HepG2 (cell line): ENCODE results near the gene MCF2L. TPM values are rescaled to one million over a fixed set of nuclear protein-coding genes. Genes with fewer than 3 reads are reported as not detected.
A peak's percentile ranks its signal among the peaks of the same experiment; 100 is the strongest.

Experiments
- AGO1 ChIP-seq: fragments of 200-400 bp; formaldehyde crosslinking; IDR thresholded peaks from 2 replicates; pipeline ENCODE4 v1.6.1; 2017; ENCODE audit warnings: mild to moderate bottlenecking, low read depth, low read length, moderate library complexity; ENCODE audit not compliant: poor library complexity, severe bottlenecking
- ASH2L ChIP-seq: fragments of 300-600, 200-600 bp; sonication (generic); IDR thresholded peaks from 2 replicates; pipeline ENCODE4 v1.7.0; 2017; ENCODE audit warnings: low read depth, mild to moderate bottlenecking, moderate library complexity, mixed read lengths, low read length; ENCODE audit not compliant: insufficient read length
- ATF6 ChIP-seq: sonication (generic); formaldehyde crosslinking; conservative IDR thresholded peaks from 2 replicates; pipeline ENCODE4 v1.4.0; 2020; ENCODE audit warnings: missing genetic modification reagents
- CBFB ChIP-seq: sonication (generic); formaldehyde crosslinking; IDR thresholded peaks from 2 replicates; pipeline ENCODE4 v1.4.0; 2020; ENCODE audit warnings: missing genetic modification reagents
- FOXC1 ChIP-seq: sonication (generic); formaldehyde crosslinking; IDR thresholded peaks from 2 replicates; pipeline ENCODE4 v1.8.0; 2022; ENCODE audit warnings: mild to moderate bottlenecking, missing genetic modification reagents, borderline replicate concordance
- GZF1 ChIP-seq: sonication (generic); formaldehyde crosslinking; IDR thresholded peaks from 2 replicates; pipeline ENCODE4 v1.5.1; 2020; ENCODE audit warnings: mild to moderate bottlenecking, missing genetic modification reagents
- HDAC2 ChIP-seq: sonication (generic); formaldehyde crosslinking; IDR thresholded peaks from 2 replicates; pipeline ENCODE4 v1.4.0; 2020; ENCODE audit warnings: missing genetic modification reagents
- HHEX ChIP-seq: IDR thresholded peaks from 2 replicates; pipeline ENCODE4 v1.6.1; 2016; ENCODE audit warnings: control low read depth
- JUND ChIP-seq: sonication (generic); formaldehyde crosslinking; IDR thresholded peaks from 2 replicates; pipeline ENCODE4 v1.8.0; 2022; ENCODE audit warnings: mild to moderate bottlenecking, missing genetic modification reagents
- MTF1 ChIP-seq: sonication (generic); formaldehyde crosslinking; IDR thresholded peaks from 2 replicates; pipeline ENCODE4 v1.5.0; 2020; ENCODE audit warnings: missing genetic modification reagents
- PLRG1 ChIP-seq: fragments of 450-650 bp; conservative IDR thresholded peaks from 2 replicates; pipeline ENCODE4 v1.6.1; 2016
- SRF ChIP-seq: IDR thresholded peaks from 2 replicates; pipeline ENCODE4 v1.6.1; 2011; ENCODE audit warnings: mild to moderate bottlenecking, low read depth, low read length, moderate library complexity
- TIGD3 ChIP-seq: sonication (generic); formaldehyde crosslinking; IDR thresholded peaks from 2 replicates; pipeline ENCODE4 v1.5.1; 2020; ENCODE audit warnings: mild to moderate bottlenecking, missing genetic modification reagents, borderline replicate concordance
- TRAFD1 ChIP-seq: sonication (generic); formaldehyde crosslinking; IDR thresholded peaks from 2 replicates; pipeline ENCODE4 v1.5.1; 2020; ENCODE audit warnings: missing genetic modification reagents, mild to moderate bottlenecking, borderline replicate concordance
- ZFP41 ChIP-seq: sonication (generic); formaldehyde crosslinking; IDR thresholded peaks from 2 replicates; pipeline ENCODE4 v1.4.0; 2020; ENCODE audit warnings: mild to moderate bottlenecking, missing genetic modification reagents, borderline replicate concordance
- ZNF30 ChIP-seq: sonication (generic); formaldehyde crosslinking; IDR thresholded peaks from 2 replicates; pipeline ENCODE4 v1.5.0; 2020; ENCODE audit warnings: mild to moderate bottlenecking, missing genetic modification reagents
- ZNF343 ChIP-seq: sonication (generic); formaldehyde crosslinking; IDR thresholded peaks from 2 replicates; pipeline ENCODE4 v1.4.0; 2020; ENCODE audit warnings: mild to moderate bottlenecking, missing genetic modification reagents
- ZNF580 ChIP-seq: IDR thresholded peaks from 2 replicates; pipeline ENCODE4 v1.6.1; 2016; ENCODE audit warnings: low read depth, borderline replicate concordance
- ZNF598 ChIP-seq: sonication (generic); formaldehyde crosslinking; IDR thresholded peaks from 2 replicates; pipeline ENCODE4 v1.5.1; 2020; ENCODE audit warnings: mild to moderate bottlenecking, missing genetic modification reagents, borderline replicate concordance
- ZNF724P ChIP-seq: sonication (generic); formaldehyde crosslinking; IDR thresholded peaks from 2 replicates; pipeline ENCODE4 v1.8.0; 2022; ENCODE audit warnings: missing genetic modification reagents, borderline replicate concordance
- ZNF800 ChIP-seq: sonication (generic); formaldehyde crosslinking; IDR thresholded peaks from 2 replicates; pipeline ENCODE4 v1.4.0; 2020; ENCODE audit warnings: missing genetic modification reagents
- polyA plus RNA-seq, 8 experiments: library from polyadenylated mRNA; depleted of rRNA in 3 of 8; stranded (reverse) in 7 of 8; unstranded in 1 of 8; fragments of >200 nt; fragmentation: Illumina TruSeq in 4 of 8; extraction: Trizol in 4 of 8; gene quantifications; 2 replicates each; pipeline versions ENCODE4 v1.2.1 to v1.2.3, GENCODE V29; 2011 to 2016; ENCODE audit warnings: low read depth in 4 of 8, missing spikeins in 1 of 8, mixed read lengths in 1 of 8; ENCODE audit not compliant: insufficient read depth in 1 of 8
- total RNA-seq, 5 experiments: library from RNA; depleted of rRNA; stranded (reverse); fragments of >200 nt; fragmentation: Illumina TruSeq; extraction: Trizol; gene quantifications; 2 replicates each; pipeline ENCODE4 v1.2.3, GENCODE V29; 2016; ENCODE audit warnings: low read depth in 1 of 5

MCF2L gene
- total and polyA plus RNA-seq, 2 of the 13 experiments (the other 11 are each of a cell fraction or from before 2014, with no cell fraction given) = 19.4 to 28.4 TPM

- TF ChIP-seq ZNF724P (CRISPR knock-in tag) (no peak), HHEX (no peak), JUND (CRISPR knock-in tag) (no peak), GZF1 (CRISPR knock-in tag) (0 out of 2 replicates have a peak, but pooled peaks have one; percentile 44), ZNF30 (CRISPR knock-in tag) (no peak), MTF1 (CRISPR knock-in tag) (no peak), AGO1 (peak; percentile 35), ATF6 (CRISPR knock-in tag) (no peak), FOXC1 (no peak; the same call in 1 of the 2 replicates), ZNF343 (CRISPR knock-in tag) (no peak), TRAFD1 (CRISPR knock-in tag) (no peak), PLRG1 (no peak), ZFP41 (no peak), HDAC2 (CRISPR knock-in tag) (peak; percentile 35; the same call in 1 of the 2 replicates), ZNF800 (CRISPR knock-in tag) (0 out of 2 replicates have a peak, but pooled peaks have one; percentile 23), SRF (no peak), ZNF598 (peak; percentile 22; the same call in 1 of the 2 replicates), ASH2L (peak; percentile 17), CBFB (CRISPR knock-in tag) (no peak), ZNF580 (CRISPR knock-in tag) (no peak), TIGD3 (CRISPR knock-in tag) (peak; percentile 36; the same call in 1 of the 2 replicates)
These were observed 32.5 kb downstream of the MCF2L start (continued) for GRCh38 chr13:113001241-113002140.
